Hindlimb muscle (tissue), 1 donor: ENCODE measurements around the gene GYG2. TPM values are rescaled to one million over a fixed set of nuclear protein-coding genes. Genes with fewer than 3 reads are reported as not detected.
"Not testable (repeated sequence)": the region's sequence is repeated elsewhere in the genome, so short reads cannot be mapped to it uniquely, and the experiment has no call there.

Source experiments
- DNase-seq: peaks from one replicate; pipeline ENCODE4 v3.0.0-alpha.2; 2013
- polyA plus RNA-seq: library from polyadenylated mRNA; unstranded; fragments of 120-200 nt; gene quantifications from one replicate; pipeline ENCODE4 v1.2.1, GENCODE V29; 2013; ENCODE audit not compliant: insufficient read length

The GYG2 gene
- polyA plus RNA-seq, result 3.0 TPM

- DNase-seq, result no peak
Observed at GRCh38 chrX:2828344-2828958, at the start of gene GYG2. TSS of gene GYG2 (plus strand) at chrX:2828930. CDS start at chrX:2830189, 1,259 bp downstream.

GRCh38 chrX:2780472-2781225 lies 48.1 kb upstream of the GYG2 start:
- DNase-seq, result not testable (repeated sequence)

- no peak for DNase-seq
Observed at GRCh38 chrX:2781226-2781571, 47.5 kb upstream of the GYG2 start.

GRCh38 chrX:2781698-2782097 lies 47.0 kb upstream of the GYG2 start:
- no peak for DNase-seq

GRCh38 chrX:2782171-2782570 lies 46.6 kb upstream of the GYG2 start:
- no peak for DNase-seq

GRCh38 chrX:2782778-2783177 lies 46.0 kb upstream of the GYG2 start:
- DNase-seq, result no peak

- DNase-seq, result no peak
Observed at GRCh38 chrX:2784026-2784425, 44.7 kb upstream of the GYG2 start.

- no peak for DNase-seq
Observed at GRCh38 chrX:2785538-2785937, 43.2 kb upstream of the GYG2 start.

- no peak for DNase-seq
Observed at GRCh38 chrX:2788980-2789379, 39.8 kb upstream of the GYG2 start.

GRCh38 chrX:2789569-2789968 lies 39.2 kb upstream of the GYG2 start:
- no peak for DNase-seq

GRCh38 chrX:2793752-2794151 lies 35.0 kb upstream of the GYG2 start:
- no peak for DNase-seq

GRCh38 chrX:2794336-2794735 lies 34.4 kb upstream of the GYG2 start:
- DNase-seq, result no peak

GRCh38 chrX:2796808-2797207 lies 31.9 kb upstream of the GYG2 start:
- not testable (repeated sequence) for DNase-seq

GRCh38 chrX:2799369-2799768 lies 29.4 kb upstream of the GYG2 start:
- DNase-seq, result no peak

- DNase-seq, result not testable (repeated sequence)
Observed at GRCh38 chrX:2799980-2800379, 28.8 kb upstream of the GYG2 start.

- no peak for DNase-seq
Observed at GRCh38 chrX:2801223-2801622, 27.5 kb upstream of the GYG2 start.

- DNase-seq, result not testable (repeated sequence)
Observed at GRCh38 chrX:2802376-2803090, 26.2 kb upstream of the GYG2 start.

- not testable (repeated sequence) for DNase-seq
Observed at GRCh38 chrX:2803486-2803885, 25.2 kb upstream of the GYG2 start.

GRCh38 chrX:2804106-2804843 lies 24.5 kb upstream of the GYG2 start:
- not testable (repeated sequence) for DNase-seq

- DNase-seq, result not testable (repeated sequence)
Observed at GRCh38 chrX:2804858-2805257, 23.9 kb upstream of the GYG2 start.

- no peak for DNase-seq
Observed at GRCh38 chrX:2811271-2811670, 17.5 kb upstream of the GYG2 start.

GRCh38 chrX:2812161-2812907 lies 16.4 kb upstream of the GYG2 start:
- DNase-seq, result not testable (repeated sequence)
